Measurements from ENCODE around the gene TEN1.
"Not testable (repeated sequence)": the region's sequence is repeated elsewhere in the genome, so short reads cannot be mapped to it uniquely, and the experiment has no call there.

The TEN1 gene

GRCh38 chr17:75978938-75979704, at the start of gene TEN1, which contains the start of gene ACOX1:
Gene TEN1 (plus strand): TSS chr17:75979240. CDS start chr17:75986193, 6,953 bp downstream.
Gene ACOX1 (minus strand): TSS chr17:75979166. CDS start chr17:75979073, 93 bp downstream.
- DNase-seq (ENCODE audit: low read depth in 3 of 3), result peak; percentile 93 to 97 (median 95)

DNA sequence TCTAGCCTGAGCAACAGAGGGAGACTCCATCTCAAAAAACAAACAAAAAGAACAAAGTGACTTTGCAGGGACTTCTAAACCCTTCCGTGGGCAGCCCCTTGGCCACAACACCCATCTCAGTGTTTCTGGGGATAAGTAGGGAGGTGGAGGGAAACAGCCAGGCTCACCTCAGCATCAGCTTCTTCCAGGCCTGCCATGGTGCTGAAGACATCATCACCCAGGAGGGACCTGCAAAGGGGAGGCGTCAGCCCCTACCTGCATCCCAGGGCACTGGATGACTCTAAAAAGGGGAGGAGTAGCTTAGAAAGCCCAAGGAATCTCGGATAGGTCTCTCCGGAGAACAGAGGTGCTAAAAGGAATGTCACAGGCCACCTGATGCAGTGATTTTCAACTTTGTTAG, 48.0 kb upstream of the TEN1 start:
- DNase-seq (ENCODE audit: low read depth in 3 of 3), result no peak

GRCh38 chr17:75932852-75933251, 46.2 kb upstream of the TEN1 start:
- no peak for DNase-seq (ENCODE audit: low read depth in 3 of 3)

GRCh38 chr17:75933808-75934207, 45.2 kb upstream of the TEN1 start:
- DNase-seq (ENCODE audit: low read depth in 3 of 3), result no peak

DNA sequence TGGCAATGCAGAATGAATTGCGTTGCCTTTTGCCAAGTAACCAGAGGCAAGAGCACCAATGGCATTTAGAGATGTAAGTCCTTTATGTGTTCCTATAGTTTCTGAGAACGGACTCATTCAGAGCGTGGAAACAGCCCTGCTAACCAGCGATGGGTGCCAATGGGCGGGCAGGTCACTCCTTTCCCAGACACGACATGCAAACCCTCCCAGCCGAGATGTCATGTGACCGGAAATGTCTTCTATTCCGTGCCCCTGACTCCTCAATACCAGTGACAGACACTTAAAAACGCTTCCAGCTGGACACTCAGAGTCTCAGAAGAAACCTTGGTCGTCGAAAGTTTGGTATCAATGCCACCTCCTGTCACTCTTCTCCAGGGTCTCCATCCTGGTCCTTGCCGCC, 41.4 kb upstream of the TEN1 start:
- DNase-seq (ENCODE audit: low read depth in 3 of 3), result no peak

GRCh38 chr17:75940727-75941441, 38.2 kb upstream of the TEN1 start, which contains the start of gene FBF1:
Gene FBF1 (minus strand): TSS chr17:75941042. CDS start chr17:75938149, 2,893 bp downstream.
- DNase-seq (ENCODE audit: low read depth in 3 of 3), result peak; percentile 81 to 90 (median 81)

- no peak for DNase-seq (ENCODE audit: low read depth in 3 of 3)
These were observed 37.6 kb upstream of the TEN1 start for GRCh38 chr17:75941442-75941819.

DNA sequence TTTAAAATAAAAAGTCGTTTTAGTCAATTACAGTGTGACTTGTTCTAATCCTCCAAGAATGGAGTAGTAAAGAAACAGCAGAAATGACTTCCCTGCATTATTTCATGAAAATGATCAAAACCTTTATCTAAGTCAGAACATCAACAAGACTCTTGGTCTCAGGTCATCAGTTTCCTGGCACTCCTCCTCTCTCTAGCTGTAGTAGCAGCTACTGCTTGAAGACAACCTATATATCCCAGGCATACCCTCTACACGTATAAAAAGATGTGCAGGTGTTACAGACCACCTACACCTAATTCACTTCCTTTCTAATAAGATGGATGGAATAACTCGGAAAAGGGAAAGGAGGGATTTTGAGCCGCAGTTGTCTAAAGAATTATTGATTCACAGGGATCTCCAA, 36.6 kb upstream of the TEN1 start:
- DNase-seq (ENCODE audit: low read depth in 3 of 3), result no peak

DNA sequence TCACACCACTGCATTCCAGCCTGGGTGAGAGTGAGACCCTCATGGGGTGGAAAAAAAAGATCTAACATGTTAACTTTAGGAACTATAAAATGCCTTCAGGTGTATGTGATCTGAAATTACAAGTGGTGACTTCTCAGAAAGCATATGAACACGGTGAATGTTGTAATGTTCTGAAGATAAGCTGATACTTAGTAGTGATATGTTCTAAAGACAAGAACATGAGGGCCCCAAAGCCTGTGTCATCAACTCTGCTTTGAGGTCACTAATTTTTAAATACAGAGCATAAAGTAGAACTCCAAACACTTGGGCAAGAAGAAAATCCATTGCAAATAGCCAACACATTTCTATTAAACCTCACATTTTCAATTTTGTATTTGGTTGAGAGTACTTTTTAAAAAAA, 35.5 kb upstream of the TEN1 start:
- DNase-seq (ENCODE audit: low read depth in 3 of 3), result no peak

- no peak for DNase-seq (ENCODE audit: low read depth in 3 of 3)
These were observed 33.8 kb upstream of the TEN1 start for GRCh38 chr17:75945211-75945610.

DNA sequence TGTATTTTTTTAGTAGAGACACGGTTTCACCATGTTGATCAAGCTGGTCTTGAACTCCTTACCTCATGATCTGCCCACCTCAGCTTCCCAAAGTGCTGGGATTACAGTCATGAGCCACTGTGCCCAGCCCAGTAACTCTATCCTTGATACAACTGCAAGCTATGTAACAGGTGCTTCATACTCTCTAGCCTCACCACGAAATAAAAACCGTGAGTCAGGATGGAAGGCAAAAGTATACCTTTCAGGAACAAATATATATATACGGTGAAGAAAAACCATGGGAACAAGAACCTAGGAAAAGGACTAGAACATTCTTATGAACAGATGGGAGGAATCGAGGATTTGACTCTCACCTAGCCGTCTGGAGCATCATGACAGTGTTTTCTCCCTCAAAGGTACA, 28.6 kb upstream of the TEN1 start:
- no peak for DNase-seq (ENCODE audit: low read depth in 3 of 3)

DNA sequence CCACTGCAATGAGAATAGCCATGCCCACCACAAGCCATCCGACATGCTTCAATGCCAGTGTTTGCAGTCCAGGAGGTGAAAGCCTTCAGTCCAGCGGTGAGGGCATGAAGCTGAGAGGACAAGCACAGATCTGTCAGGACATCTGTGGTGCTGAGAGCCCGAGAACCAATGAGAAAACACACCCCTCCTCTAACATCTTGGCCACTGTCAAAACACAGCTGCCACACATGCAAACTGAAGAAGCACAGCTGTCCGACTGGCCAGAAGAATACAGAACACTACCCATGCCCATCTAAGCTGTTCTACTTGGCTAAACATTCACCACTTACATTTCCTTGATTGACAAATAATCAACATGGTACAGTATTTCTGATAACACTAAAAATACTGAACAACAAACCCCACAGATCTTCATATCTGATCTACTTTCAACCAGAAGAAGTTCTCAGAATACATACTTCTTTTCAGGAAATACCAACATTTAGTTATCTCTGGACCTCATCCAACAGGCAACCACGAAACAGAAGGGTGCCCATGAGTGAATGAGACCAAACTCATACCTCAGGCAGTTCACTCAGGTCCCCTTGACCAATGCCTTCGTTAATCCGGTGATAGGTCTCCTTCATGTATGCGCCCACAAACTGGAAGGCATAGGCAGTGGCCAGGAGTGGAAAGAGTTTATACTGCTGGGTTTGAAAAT, 28.0 kb upstream of the TEN1 start:
- no peak for DNase-seq (ENCODE audit: low read depth in 3 of 3)

GRCh38 chr17:75959051-75959838, 19.8 kb upstream of the TEN1 start:
- DNase-seq (ENCODE audit: low read depth in 3 of 3), result no peak

DNA sequence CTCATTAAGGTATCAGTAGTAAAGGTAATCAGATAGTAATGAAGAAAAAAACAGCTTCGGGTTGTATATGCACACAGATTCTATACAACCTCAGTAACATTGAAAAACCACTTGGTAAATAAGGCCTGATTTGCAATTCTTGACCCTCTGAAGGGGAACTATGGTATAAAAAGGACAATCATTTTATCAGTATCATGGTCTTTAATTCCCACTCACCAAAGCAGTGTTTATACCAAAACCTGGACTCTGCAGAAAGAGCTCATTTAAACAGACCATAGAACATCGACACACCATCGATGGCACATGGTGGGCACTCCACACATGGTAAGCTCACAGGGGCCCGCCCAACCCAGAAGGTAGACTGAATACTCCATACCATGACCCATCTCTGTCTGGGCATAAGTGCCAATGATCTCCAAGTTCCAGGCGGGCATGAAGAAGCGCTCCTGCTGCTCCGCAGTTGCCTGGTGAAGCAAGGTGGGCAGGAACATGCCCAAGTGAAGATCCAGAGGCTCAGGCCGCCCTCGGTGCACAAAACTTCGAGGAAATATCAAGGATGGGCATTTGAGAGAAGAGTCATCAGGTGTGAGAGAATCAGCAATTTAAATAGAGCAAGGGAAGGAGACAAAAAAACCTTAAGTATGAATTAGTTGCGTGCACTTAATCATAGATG, 19.1 kb upstream of the TEN1 start:
- DNase-seq (ENCODE audit: low read depth in 3 of 3), result no peak

GRCh38 chr17:75965468-75965867, 13.6 kb upstream of the TEN1 start:
- no peak for DNase-seq (ENCODE audit: low read depth in 3 of 3)

DNA sequence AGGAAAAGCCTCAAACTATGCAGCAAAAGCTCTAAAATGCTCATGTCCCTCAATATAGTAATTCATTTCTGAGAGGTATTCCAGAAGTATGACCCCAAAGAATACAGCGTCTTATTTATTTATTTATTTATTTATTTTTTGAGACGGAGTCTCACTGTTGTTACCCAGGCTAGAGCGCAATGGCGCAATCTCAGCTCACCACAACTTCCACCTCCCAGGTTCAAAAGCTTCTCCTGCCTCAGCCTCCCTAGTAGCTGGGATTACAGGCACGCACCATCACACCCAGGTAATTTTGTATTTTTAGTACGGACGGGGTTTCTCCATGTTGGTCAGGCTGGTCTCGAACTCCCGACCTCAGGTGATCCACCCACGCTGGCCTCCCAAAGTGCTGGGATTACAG, 10.0 kb upstream of the TEN1 start:
- not testable (repeated sequence) for DNase-seq (ENCODE audit: low read depth in 3 of 3)

DNA sequence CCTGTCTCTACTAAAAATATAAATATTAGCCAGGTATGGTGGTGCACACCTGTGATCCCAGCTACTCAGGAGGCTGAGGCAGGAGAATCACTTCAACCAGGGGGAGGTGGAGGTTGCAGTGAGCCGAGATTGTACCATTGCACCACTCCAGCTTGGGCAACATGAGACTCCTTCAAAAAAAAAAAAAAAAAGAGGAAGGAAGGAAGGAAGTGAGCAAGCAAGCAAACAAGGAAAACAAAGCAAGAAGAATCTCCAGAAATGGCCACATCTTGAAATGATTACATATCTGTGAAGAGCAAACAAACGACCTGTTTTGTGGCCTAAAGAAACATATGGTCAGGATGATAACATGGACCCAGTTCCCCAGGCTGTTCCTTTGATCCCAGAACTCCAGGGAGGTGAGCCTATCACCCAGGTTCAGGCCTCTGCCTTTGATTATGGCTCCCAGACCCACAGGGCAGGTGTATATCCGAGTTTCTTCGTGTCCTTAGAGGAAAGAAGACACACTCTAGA, 9.0 kb upstream of the TEN1 start:
- no peak for DNase-seq (ENCODE audit: low read depth in 3 of 3)

DNA sequence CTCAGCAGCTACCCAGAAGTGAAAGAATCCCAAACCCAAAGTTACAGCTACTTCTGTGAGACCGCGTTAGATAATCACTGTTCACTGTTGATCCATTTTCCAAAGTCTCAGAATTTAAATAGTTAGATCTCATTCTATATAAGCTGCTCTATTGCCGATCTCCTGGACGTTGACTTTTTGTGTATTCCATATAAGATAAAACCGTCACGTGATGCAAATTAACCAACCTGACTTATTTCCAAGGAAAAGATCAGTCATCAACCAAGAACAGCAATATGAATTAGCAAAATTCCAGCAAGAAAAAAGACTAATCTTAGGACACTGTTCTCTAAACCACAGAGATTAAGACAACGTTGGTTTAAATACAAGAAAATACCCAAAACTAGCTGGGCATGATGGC, 8.4 kb upstream of the TEN1 start:
- DNase-seq (ENCODE audit: low read depth in 3 of 3), result no peak

GRCh38 chr17:75975187-75975586, 3.9 kb upstream of the TEN1 start:
- DNase-seq (ENCODE audit: low read depth in 3 of 3), result not testable (repeated sequence)

DNA sequence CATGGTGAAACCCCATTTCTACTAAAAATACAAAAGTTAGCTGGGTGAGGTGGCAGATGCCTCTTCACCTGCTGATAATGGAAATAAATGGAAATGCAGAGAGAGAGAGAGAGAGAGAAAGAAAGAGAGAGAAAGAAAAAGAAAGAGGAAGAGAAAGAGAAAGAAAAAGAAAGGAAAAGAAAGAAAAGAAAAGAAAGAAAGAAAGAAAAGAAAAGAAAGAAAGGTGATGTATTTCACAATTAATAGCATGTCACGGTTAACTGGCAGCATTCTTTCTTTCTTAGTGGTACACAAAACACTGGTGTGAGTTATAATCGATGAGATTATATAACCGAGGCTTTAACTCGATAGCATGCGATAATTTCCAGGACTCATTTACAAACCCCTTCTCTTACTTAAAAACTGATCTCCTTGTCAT, 3.3 kb upstream of the TEN1 start:
- DNase-seq (ENCODE audit: low read depth in 3 of 3), result no peak

Data from stimulated activated CD4-positive, alpha-beta T cell treated with anti-CD3 and anti-CD28 coated beads, TNF-alpha, amount 100 ng/mL, for 24 hours (primary cell).